Measurements from ENCODE around the gene AMOTL2. TPM values are rescaled to one million over a fixed set of nuclear protein-coding genes. Genes with fewer than 3 reads are reported as not detected.

Gene AMOTL2
- total RNA-seq, 4 donors from 2014 or later = 17.9 to 29.9 (median 20.6) TPM

DNA sequence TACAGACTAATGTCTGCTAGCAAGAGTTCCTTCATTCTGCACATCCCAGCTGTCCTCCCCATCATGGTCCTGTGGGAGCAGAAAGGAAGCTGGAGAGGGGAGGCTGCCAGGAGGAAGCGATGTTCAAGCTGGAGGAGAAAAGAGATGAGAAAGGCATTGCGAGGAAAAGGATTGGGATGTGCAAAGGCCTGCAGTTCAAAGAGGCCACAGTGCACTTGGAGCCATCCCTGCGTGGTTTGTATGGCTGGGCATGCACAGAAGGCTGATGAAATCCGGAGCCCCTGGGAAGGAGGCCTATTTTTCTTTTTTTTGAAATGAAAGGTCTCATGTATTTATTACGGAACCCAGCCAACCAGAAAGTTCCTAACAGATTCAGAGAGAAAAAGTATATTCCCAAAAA lies 22.8 kb downstream of the AMOTL2 start:
- peaks cover 66 to 83% of the 10 kb centered on the region in 2 donors for H3K4me1 ChIP-seq
- H3K27ac ChIP-seq = peak overlapping the region; percentile 24 to 76 (median 68)
- H3K36me3 ChIP-seq = no peaks in the 10 kb centered on the region
- H3K9me3 ChIP-seq = no peaks in the 10 kb centered on the region
- peak in 1 of 2 donors; percentile 68 for DNase-seq
- H3K27me3 ChIP-seq = no peaks in the 10 kb centered on the region
- ATAC-seq = peak in 1 of 2 donors; percentile 13
- TF ChIP-seq, protein P1, sequence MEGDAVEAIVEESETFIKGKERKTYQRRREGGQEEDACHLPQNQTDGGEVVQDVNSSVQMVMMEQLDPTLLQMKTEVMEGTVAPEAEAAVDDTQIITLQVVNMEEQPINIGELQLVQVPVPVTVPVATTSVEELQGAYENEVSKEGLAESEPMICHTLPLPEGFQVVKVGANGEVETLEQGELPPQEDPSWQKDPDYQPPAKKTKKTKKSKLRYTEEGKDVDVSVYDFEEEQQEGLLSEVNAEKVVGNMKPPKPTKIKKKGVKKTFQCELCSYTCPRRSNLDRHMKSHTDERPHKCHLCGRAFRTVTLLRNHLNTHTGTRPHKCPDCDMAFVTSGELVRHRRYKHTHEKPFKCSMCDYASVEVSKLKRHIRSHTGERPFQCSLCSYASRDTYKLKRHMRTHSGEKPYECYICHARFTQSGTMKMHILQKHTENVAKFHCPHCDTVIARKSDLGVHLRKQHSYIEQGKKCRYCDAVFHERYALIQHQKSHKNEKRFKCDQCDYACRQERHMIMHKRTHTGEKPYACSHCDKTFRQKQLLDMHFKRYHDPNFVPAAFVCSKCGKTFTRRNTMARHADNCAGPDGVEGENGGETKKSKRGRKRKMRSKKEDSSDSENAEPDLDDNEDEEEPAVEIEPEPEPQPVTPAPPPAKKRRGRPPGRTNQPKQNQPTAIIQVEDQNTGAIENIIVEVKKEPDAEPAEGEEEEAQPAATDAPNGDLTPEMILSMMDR (IDR thresholded peaks at IDR 0.05 in 4 of 5, conservative IDR thresholded peaks at IDR 0.05 in 1 of 5) = no peak
- TF ChIP-seq POLR2A (IDR thresholded peaks at IDR 0.05) = no peak
- intact Hi-C loops (cut with DNase I; ENCODE audit: low total_unique reads) = loop anchor here (1.0 kb wide), 1 partner anchor 13 kb away; no protein-coding TSS in a partner anchor
- in situ Hi-C loops (cut with MboI; ENCODE audit: low sequenced_read_pairs in 4 of 4) = no loop called here
- H3K4me3 ChIP-seq = no peak overlapping the region

DNA sequence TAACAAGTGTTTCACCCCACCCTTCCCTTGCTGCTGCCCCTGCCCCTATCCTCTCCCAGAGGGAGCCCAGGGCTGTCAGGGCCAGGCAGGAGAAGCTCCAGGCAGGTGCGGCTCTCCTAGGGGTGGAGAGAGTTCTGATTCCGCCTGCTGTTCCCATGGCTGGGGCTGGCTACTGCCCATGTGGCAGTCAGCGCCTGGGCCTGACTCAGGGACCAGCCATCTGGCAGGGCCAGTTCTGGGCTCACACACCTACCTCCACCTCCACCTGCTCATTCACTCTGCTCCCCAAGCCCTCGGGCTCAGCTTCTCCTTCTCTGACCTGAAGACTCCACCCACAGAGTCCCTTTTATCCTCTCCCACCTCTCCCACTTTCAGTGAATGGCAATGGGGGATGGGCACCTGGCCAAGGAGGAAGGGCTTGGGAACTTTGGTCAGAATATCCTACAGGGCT lies 23.4 kb downstream of the AMOTL2 start:
- H3K4me1 ChIP-seq = peaks cover 61 to 78% of the 10 kb centered on the region in 2 donors
- H3K27ac ChIP-seq = peak overlapping the region; percentile 24 to 76 (median 68)
- in situ Hi-C loops (cut with MboI; ENCODE audit: low sequenced_read_pairs in 4 of 4) = no loop called here
- ATAC-seq (peak; percentile 61 to 63), DNase-seq (peak; percentile 79 to 83)
- intact Hi-C loops (cut with DNase I; ENCODE audit: low total_unique reads) = loop anchor here (1.0 kb wide), 1 partner anchor 13 kb away; no protein-coding TSS in a partner anchor
- H3K4me3 ChIP-seq = no peak overlapping the region
- TF ChIP-seq, protein P1 (IDR thresholded peaks at IDR 0.05 in 4 of 5, conservative IDR thresholded peaks at IDR 0.05 in 1 of 5) = no peak
- TF ChIP-seq POLR2A (IDR thresholded peaks at IDR 0.05) = no peak
- no peaks in the 10 kb centered on the region for H3K9me3 ChIP-seq
- H3K27me3 ChIP-seq = no peaks in the 10 kb centered on the region
- H3K36me3 ChIP-seq = no peaks in the 10 kb centered on the region

DNA sequence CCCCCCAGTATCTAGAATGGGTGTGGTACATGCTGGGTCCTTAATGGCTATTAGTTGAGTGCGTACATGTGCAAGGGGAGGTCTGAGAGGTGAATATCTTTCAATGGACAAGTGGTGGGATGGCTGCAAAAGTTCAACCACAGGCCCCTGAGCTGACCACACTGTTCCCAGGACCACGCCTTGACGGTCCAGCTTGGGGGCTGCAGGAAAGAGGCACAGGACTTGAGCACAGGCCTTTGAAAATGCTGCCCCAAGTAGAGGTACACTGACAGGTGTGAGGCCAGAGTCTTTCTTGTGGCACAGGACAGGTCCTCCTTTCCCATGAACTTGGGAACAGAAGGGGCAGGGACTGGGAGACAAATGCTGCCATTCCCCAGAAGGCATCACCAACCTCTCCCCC lies 24.0 kb downstream of the AMOTL2 start:
- H3K27me3 ChIP-seq = no peaks in the 10 kb centered on the region
- H3K4me3 ChIP-seq = no peak overlapping the region
- DNase-seq (no peak), ATAC-seq (no peak)
- in situ Hi-C loops (cut with MboI; ENCODE audit: low sequenced_read_pairs in 4 of 4) (no loop called here), intact Hi-C loops (cut with DNase I; ENCODE audit: low total_unique reads) (no loop called here)
- TF ChIP-seq, protein P1 (IDR thresholded peaks at IDR 0.05 in 4 of 5, conservative IDR thresholded peaks at IDR 0.05 in 1 of 5) = no peak
- no peak for TF ChIP-seq POLR2A (IDR thresholded peaks at IDR 0.05)
- H3K4me1 ChIP-seq = peaks cover 61 to 77% of the 10 kb centered on the region in 2 donors
- no peaks in the 10 kb centered on the region for H3K36me3 ChIP-seq
- H3K9me3 ChIP-seq = no peaks in the 10 kb centered on the region
- H3K27ac ChIP-seq = peak overlapping the region; percentile 24 to 76 (median 68)

DNA sequence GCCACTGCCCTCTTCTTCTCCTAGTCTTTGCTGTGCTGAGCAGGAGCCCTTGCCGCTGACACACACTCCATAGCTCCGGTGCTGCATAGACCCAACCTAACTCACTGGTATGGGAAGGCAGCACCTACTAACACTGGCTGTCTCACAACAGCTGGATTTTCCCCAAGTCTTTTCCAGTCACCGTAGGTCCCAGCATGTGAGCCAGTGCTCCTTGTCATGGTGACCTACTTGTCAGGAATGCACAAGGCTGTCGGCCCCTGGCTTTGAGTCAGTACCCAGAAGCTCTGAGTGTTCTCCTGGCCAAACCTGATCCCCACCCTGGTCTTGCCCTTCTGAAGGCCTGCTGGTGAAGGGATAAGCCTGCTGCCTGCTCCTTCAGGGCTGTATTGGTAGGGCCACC lies 25.7 kb downstream of the AMOTL2 start:
- intact Hi-C loops (cut with DNase I; ENCODE audit: low total_unique reads) (no loop called here), in situ Hi-C loops (cut with MboI; ENCODE audit: low sequenced_read_pairs in 4 of 4) (no loop called here)
- Histone ChIP-seq H3K9me3 (no peaks in the 10 kb centered on the region), H3K27ac (peak overlapping the region; percentile 47 to 81 (median 74)), H3K27me3 (no peaks in the 10 kb centered on the region), H3K4me3 (no peak overlapping the region), H3K4me1 (peaks cover 48 to 61% of the 10 kb centered on the region in 2 donors), H3K36me3 (no peaks in the 10 kb centered on the region)
- ATAC-seq (peak; percentile 86 to 94), DNase-seq (peak; percentile 91 to 94)
- TF ChIP-seq, protein P1 (IDR thresholded peaks at IDR 0.05 in 4 of 5, conservative IDR thresholded peaks at IDR 0.05 in 1 of 5) = no peak
- no peak for TF ChIP-seq POLR2A (IDR thresholded peaks at IDR 0.05)

DNA sequence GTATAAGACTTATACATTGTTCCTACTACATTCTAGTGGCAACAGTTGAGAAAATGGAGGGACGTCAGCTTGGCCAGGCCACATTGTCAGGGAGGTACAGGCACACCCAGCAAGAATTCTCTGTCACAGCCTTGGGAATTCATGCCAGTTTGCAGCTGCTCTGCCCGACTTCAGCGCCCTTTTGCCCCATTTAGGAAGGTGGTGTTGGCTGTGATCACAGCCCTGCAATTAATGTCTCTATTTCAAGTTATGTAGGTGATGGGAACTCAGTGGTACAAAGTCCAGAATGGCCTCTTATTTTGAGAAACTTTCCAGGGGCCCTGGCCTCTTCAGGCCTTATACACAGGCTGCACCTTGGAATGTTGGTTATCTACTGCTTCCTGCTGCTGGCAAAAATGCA lies 26.7 kb downstream of the AMOTL2 start:
- in situ Hi-C loops (cut with MboI; ENCODE audit: low sequenced_read_pairs in 4 of 4) (no loop called here), intact Hi-C loops (cut with DNase I; ENCODE audit: low total_unique reads) (no loop called here)
- no peak overlapping the region for H3K4me3 ChIP-seq
- no peak for ATAC-seq
- TF ChIP-seq, protein P1 (IDR thresholded peaks at IDR 0.05 in 4 of 5, conservative IDR thresholded peaks at IDR 0.05 in 1 of 5) = no peak
- TF ChIP-seq POLR2A (IDR thresholded peaks at IDR 0.05) = no peak
- H3K36me3 ChIP-seq = no peaks in the 10 kb centered on the region
- H3K4me1 ChIP-seq = peaks cover 39 to 51% of the 10 kb centered on the region in 2 donors
- DNase-seq = no peak
- H3K27ac ChIP-seq = peak overlapping the region in 1 of 4 donors; percentile 81
- H3K27me3 ChIP-seq = no peaks in the 10 kb centered on the region
- no peaks in the 10 kb centered on the region for H3K9me3 ChIP-seq
